GM19463 (cell line): ENCODE results near the gene ZSCAN23.
A peak's percentile ranks its signal among the peaks of the same experiment; 100 is the strongest.
"Not testable (repeated sequence)": the region's sequence is repeated elsewhere in the genome, so short reads cannot be mapped to it uniquely, and the experiment has no call there.

Source experiments
- ATAC-seq: cut with Tn5 transposase; IDR thresholded peaks from one replicate; pipeline ENCODE4 v1.9.1; 2021; ENCODE audit warnings: mild to moderate bottlenecking, moderate library complexity; ENCODE audit not compliant: unreplicated experiment

Gene ZSCAN23

DNA sequence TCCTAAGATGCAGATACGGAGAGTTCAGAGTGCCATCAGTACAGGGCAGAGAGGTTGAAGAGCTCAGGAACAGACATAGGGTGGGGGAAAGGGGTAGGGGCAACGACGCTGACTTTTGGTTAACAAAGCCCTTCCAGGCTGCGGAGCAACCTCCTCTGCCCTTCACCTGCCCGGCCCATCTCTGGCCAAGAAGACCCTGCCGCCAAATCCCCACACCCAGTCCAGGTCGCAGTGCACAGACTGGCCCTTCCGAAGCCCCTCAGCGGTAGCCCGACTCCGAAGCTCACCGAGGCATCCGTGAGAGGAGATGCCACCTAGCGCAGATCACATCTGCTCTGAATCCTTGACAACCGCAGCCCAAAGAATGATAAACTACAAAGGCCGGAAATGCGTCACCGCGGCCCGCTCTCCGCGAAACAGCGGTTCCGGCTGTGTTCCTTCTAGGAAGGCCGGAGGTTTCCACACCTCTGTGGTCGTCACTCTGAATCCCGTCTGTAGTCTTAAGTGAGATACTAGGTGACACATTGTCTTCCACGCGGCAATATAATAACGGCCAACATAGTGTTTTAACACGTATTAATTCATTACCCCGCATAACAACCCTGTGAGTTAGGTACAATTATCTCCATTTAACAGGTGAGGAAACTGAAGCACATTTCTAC, at the start of gene ZSCAN23:
Gene ZSCAN23 (minus strand): TSS at position 380 of the 662 bp plus-strand sequence. CDS start 7,225 bp downstream, outside the sequence.
- peak; percentile 92 for ATAC-seq

DNA sequence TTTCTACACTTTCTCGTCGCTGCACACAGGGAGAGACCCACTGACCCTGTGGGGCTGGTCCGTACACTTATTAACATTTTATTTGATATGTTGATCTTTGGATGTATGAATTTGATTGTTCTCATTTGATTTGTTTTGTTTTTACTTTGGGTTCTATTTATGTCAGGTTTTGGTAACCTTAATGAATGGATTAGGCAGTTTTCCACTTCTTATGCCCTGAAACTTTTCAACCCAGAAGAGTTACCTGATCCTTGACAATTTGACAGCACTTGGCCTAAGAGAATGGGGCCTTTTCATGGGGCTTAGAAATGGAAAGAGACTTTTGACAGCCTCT, 48.7 kb upstream of the ZSCAN23 start:
- no peak for ATAC-seq

GRCh38 chr6:28490205-28490890, 47.1 kb upstream of the ZSCAN23 start:
- peak; percentile 26 for ATAC-seq

DNA sequence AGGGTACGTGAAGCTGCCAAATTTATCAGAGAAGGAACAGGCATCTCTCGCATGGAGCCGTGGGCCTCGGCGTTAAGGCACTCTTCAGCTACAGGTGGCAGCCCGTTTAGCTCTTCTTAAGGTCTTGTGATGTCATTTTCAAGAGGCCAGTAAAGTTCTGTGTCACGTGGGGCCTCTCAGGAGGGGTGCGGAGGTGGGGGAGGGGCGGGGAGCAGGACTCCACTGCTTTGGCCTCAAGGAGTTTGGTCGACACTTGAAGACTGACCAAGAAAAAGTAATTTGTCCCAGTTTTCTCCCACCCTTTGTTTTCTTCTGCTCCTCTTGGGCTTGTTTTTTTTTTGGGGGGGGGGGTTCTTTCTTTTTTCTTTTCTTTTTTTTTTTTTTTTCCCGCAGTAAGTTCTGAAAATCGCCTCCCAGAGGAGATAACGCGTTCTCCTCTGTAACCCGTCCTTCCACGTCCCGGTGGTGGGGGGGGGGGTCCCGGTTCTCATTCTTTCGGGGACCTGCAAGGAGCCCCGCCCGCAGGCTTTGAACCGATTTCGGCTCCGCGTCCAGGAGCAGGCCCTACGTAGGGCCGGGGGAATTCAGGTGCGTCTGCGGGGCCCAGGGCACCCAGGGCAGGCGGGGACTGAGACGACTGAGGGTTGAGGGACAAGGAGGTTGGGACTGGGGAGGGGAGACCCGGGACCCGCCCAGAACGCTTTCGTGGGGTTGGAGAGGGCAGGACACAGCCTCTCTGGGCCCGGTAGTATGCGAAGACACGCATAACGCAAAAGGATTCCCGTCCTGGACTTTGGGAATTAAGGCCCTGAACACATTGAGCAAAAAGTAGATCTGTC, 46.3 kb upstream of the ZSCAN23 start:
- peak; percentile 59 for ATAC-seq

DNA sequence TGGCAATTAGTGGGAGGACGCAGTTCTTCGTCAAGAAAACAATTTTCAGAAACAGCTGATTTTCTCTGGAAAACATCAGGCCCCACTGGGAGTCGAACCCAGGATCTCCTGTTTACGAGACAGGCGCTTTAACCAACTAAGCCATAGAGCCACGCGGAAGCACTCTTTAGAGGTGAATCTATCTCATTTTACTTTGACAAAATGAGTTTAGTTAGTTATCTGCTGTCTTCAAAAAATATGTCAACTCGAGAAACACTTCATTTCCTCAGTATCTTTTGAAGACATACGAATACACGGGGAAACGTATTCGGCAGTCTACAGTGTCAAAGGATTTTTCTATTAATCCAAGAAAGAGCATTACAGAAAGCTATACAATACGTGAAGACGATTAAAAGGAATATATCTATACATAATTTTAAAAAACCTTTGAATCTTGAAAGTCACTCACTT, 45.6 kb upstream of the ZSCAN23 start:
- ATAC-seq: no peak

DNA sequence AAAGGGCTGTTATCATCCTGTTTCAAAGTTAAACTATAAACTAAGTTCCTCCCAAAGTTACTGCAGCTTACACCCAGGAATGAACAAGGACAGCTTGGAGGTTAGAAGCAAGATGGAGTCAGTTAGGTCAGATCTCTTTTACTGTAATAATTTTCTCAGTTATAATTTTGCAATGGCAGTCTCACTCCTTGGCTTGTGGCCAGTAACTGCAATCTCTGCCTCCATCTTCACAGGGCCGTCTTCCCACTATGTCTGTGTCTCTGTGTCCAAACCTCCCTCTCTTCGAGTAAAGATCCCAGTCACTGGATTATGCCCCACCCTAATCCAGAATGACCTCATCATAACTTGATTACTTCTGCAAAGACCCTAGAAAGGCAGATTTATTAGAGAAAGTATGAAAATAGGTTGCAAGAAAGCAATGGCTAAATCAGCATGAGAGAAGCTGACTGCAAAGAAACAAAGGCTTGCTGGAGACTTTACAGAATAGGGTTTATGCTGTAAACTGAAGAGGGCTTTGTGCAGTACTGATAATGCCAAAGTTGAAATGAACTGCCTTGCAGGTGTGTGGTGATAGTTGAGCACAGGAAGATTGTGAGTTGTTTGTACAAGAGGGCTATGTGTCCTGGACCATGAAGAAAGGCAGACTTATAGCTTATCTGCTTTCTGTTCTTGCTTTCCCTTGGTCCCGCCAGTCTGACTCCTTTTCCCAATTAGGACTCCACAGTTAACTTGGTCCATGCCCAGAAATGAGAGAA, 43.9 kb upstream of the ZSCAN23 start:
- ATAC-seq: no peak

GRCh38 chr6:28486533-28486932, 43.2 kb upstream of the ZSCAN23 start:
- no peak for ATAC-seq

- ATAC-seq: no peak
Observed at GRCh38 chr6:28485482-28485881, 42.2 kb upstream of the ZSCAN23 start.

DNA sequence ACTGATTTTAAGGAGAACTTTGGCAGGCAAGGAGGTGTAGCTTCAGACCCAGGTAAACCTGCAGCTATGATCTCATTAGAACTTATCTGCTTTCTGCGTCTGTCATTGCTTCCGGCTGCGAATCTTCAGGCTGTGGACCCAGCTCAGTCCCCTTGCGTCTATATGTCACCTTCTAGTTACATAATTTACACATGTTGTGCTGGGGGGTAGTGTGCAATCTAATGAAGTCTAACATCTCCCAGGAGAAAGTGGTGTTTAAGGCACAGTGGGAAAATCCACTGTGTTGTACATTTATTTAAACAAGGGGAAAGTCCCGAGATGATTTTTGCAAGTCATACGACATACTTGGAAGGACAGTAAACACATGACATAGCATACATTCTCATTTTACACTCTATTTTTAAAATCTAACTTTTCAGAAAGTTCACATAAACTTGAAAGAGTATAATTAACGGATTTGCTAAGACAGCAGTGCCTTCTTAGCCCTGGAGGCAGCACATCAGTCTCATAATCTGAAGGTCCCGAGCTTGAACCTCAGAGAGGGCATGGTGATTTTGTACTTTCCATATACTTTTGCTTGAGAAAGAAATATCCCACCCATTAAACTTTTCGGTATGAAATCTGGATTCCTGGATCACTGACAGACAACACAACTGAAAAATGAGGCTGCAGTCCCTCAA, 37.1 kb upstream of the ZSCAN23 start:
- no peak for ATAC-seq

DNA sequence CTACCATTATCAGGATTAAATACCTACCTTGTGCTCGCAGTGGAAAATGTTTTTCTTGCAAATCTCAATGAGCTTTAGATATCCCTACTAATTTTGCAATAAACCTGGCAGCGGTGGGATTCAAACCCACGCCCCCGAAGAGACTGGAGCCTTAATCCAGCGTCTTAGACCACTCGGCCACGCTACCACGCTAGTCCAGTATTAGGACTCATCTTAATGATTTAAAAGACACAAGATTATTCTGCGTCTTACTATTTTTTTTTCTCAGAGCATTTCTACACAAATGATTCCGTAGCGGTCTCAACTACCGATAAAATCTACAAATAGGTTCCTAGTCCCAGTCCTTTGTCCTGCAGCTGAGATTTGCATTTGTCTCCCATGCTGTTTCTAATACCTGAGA, 35.2 kb upstream of the ZSCAN23 start:
- ATAC-seq: no peak

DNA sequence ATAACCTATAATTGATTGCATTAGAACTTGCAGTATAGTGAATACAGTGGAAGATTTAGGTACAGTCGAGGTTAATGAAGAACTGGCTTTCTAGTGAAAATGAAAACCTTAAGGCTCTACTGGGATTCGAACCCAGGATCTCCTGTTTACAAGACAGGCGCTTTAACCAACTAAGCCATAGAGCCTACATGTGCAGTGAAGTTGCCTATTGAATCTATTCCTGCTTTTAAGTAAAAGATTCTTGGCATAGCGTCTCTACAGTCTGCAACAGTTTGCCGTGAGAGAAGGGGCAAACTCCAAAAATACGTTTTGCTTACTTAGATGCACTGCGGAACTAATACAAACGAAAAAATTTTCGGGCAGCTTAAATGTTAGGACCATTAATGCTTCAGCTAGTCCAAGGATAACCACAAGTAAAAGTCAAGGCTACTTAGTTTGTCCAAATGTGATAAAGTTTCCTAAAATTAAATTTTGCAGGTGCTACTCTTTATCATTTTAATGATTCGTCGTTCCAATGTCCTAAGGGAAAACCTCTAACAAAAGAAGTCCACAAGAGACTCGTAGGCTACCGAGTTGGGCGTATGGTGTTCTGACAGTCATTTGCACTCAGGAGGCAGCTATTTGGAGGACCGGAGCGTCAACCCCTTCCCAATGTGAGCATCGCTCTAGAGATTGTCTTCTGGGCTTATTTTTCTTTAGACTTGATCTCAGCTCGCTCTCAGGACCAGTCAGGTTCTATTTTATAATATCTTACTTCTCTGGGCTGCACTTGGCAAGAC, 31.3 kb upstream of the ZSCAN23 start:
- ATAC-seq: no peak

DNA sequence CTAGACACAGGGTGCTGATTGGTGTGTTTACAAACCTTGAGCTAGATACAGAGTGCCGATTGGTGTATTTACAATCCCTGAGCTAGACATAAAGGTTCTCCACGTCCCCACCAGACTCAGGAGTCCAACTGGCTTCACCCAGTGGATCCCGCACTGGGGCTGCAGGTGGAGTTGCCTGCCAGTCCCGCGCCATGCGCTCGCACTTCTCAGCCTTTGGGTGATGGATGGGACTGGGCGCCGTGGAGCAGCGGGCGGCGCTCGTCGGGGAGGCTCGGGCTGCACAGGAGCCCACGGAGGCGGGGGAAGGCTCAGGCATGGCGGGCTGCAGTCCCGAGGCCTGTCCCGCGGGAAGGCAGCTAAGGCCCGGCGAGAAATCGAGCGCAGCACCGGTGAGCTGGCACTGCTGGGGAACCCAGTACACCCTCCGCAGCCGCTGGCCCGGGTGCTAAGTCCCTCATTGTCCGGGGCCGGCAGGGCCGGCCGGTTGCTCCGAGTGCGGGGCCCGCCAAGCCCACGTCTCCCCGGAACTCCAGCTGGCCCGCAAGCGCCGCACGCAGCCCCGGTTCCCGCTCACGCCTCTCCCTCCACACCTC, 26.0 kb upstream of the ZSCAN23 start:
- not testable (repeated sequence) for ATAC-seq

- ATAC-seq: no peak
Observed at GRCh38 chr6:28468056-28468455, 24.8 kb upstream of the ZSCAN23 start.

DNA sequence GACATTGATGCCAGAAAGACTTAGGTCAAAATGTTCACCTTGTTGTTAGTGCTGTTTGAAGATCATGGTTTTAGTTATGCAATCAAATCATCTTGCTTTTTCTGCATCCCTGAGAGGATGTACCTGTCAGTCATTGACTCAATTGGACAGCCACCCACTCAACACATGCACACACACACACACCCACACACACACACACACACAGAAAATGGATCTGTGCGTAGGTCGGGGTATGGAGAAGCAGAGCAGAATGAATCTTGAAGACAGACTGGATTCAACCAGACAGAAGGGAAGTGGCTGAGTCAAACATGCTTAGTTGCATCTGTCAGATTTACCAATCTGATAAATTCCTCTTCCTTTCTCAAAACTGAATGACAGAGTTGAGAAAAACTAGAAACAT, 19.1 kb upstream of the ZSCAN23 start:
- ATAC-seq: no peak

DNA sequence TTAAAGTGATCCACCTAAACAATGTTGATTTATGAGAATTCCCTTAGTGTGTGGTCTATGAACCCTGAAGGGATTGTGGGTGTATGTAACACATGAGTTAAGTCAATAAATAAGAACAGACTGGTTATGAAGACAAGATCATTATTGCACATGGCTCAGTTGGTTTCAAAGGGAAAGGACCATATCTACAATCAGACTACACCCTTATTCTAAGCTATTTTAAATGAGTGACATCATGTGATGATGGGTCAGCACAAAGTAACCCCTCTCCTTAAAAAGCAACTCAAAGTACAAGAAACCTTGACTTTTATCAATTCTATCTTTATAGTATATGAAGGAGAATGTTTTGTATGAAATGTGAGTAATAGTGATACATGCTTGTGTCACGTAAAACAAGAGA, 15.3 kb upstream of the ZSCAN23 start:
- ATAC-seq: no peak

DNA sequence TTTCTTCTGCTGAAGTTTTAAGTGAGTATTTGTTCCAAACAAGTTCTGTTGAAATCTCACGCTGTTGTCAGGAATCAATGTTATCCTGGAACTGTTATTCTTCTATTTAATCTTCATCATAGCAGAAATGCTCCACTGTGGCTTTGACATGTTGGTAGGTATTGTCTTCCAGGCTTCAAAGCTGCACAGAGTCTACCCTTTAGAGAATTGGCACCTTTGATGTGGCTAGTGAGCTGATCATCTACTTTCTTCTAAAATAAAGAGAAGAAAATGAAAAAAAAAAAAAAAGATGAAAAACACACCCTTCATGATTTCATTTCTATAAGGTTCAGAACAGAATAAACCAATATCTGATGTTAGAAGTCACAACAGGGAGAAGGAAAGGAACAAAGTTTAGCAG, 5.8 kb upstream of the ZSCAN23 start:
- no peak for ATAC-seq

- not testable (repeated sequence) for ATAC-seq
Observed at GRCh38 chr6:28447512-28447906, 4.2 kb upstream of the ZSCAN23 start.

- no peak for ATAC-seq
Observed at GRCh38 chr6:28446818-28447511, 3.7 kb upstream of the ZSCAN23 start.

DNA sequence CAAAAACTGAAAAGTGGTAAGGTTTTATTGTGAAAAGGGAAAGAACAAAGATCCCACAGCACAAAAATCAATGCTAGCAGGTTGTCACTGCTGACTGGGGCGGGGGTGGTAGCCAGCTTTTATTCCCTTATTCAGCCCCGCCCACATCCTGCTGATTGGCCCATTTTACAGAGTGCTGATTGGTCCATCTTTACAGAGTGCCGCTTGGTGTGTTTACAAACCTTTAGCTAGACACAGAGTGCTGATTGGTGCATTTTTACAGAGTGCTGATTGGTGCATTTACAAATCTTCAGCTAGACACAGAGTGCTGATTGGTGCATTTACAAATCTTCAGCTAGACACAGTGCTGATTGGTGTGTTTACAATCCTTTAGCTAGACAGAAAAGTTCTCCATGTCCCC, 1.5 kb upstream of the ZSCAN23 start:
- not testable (repeated sequence) for ATAC-seq
